GM12878 (cell line): Measurements from ENCODE around the gene TSFM. TPM values are rescaled to one million over a fixed set of nuclear protein-coding genes. Genes with fewer than 3 reads are reported as not detected.

Experiments
- ATAC-seq: fragments of 200-7000 bp; cut with Tn5 transposase; 3 replicates; pipeline ENCODE4 v1.9.1; 2020; ENCODE audit warnings: mild to moderate bottlenecking, moderate library complexity
- BruUV-seq: library from RNA; stranded (reverse); fragments of 400-500 nt; replicated peaks from 2 replicates; lab custom pipeline; 2021; lab: Mats Ljungman, UMichigan
- CTCF ChIA-PET: fragments of 300-600 bp; sonication (Branson Sonifier 250); formaldehyde crosslinking; extraction: SDS; loops from one replicate; lab custom pipeline; 2021; ENCODE audit warnings: inconsistent platforms; lab: Yijun Ruan, JAX
- POLR2A ChIA-PET: fragments of 350-600 bp; formaldehyde crosslinking; extraction: SDS; loops from one replicate; lab custom pipeline; 2021; ENCODE audit warnings: inconsistent platforms; lab: Charles Lee
- RAD21 ChIA-PET: fragments of 300-600 bp; sonication (Branson Sonifier 250); formaldehyde crosslinking; loops from one replicate; lab custom pipeline; 2023; ENCODE audit warnings: antibody characterized with exemption; ENCODE audit not compliant: unreplicated experiment; lab: Charles Lee
- SMC1A ChIA-PET: fragments of 300-600 bp; sonication (Branson Sonifier 250); formaldehyde crosslinking; loops from one replicate; lab custom pipeline; 2023; ENCODE audit not compliant: unreplicated experiment, uncharacterized antibody; lab: Charles Lee
- DNase-seq: peaks from one replicate; pipeline ENCODE4 v3.0.0-alpha.2; 2011; ENCODE audit warnings: low read depth, low spot score
- FAIRE-seq: peaks from 3 replicates; lab custom pipeline; 2011; peaks lifted over from hg19 to GRCh38; lab: Jason Lieb, UNC
- H2AFZ ChIP-seq: 2 replicates; pipeline ENCODE4 v1.6.0; 2011; ENCODE audit warnings: low read depth, low read length, control low read depth; ENCODE audit not compliant: control insufficient read depth
- H3K27ac ChIP-seq: 2 replicates; pipeline ENCODE4 v1.5.1; 2011; ENCODE audit warnings: control low read depth; ENCODE audit not compliant: control insufficient read depth, insufficient read depth
- H3K27me3 ChIP-seq, 2 experiments: replicated peaks in 1 of 2; 2 replicates each; pipeline versions ENCODE4 v1.6.0 to v1.6.1; 2011; ENCODE audit warnings: low read length in 1 of 2; ENCODE audit not compliant: control insufficient read depth in 2 of 2, insufficient read depth in 2 of 2
- H3K36me3 ChIP-seq, 2 experiments: 2 replicates each; pipeline ENCODE4 v1.5.1; 2011; ENCODE audit warnings: low read length in 1 of 2; ENCODE audit not compliant: control insufficient read depth in 2 of 2, insufficient read depth in 2 of 2
- H3K4me1 ChIP-seq: 2 replicates; pipeline ENCODE4 v1.6.1; 2011; ENCODE audit warnings: mild to moderate bottlenecking, low read length, moderate library complexity, mixed read lengths; ENCODE audit not compliant: control insufficient read depth, insufficient read depth
- H3K4me2 ChIP-seq: 2 replicates; pipeline ENCODE4 v1.6.0; 2011; ENCODE audit warnings: control low read depth; ENCODE audit not compliant: control insufficient read depth, insufficient read depth
- H3K4me3 ChIP-seq: fragments of 200-600 bp; sonication (generic); 2 replicates; pipeline ENCODE4 v1.5.1; 2016
- H3K79me2 ChIP-seq: 2 replicates; pipeline ENCODE4 v1.6.0; 2011; ENCODE audit warnings: low read length; ENCODE audit not compliant: control insufficient read depth, insufficient read depth
- H3K9ac ChIP-seq: 2 replicates; pipeline ENCODE4 v1.8.0; 2011; ENCODE audit warnings: low read length, control low read depth, mixed read lengths; ENCODE audit not compliant: control insufficient read depth, insufficient read depth
- H3K9me3 ChIP-seq: replicated peaks from 3 replicates; pipeline ENCODE4 v1.5.1; 2011; ENCODE audit warnings: mild to moderate bottlenecking, low read length; ENCODE audit not compliant: control insufficient read depth, insufficient read depth
- H4K20me1 ChIP-seq: 2 replicates; pipeline ENCODE4 v1.6.0; 2011; ENCODE audit not compliant: control insufficient read depth, insufficient read depth
- CEBPZ ChIP-seq: fragments of 150-350 bp; IDR thresholded peaks from 2 replicates; pipeline ENCODE4 v1.6.1; 2016; ENCODE audit warnings: low read depth, low read length
- CHD1 ChIP-seq: IDR thresholded peaks from 2 replicates; pipeline ENCODE4 v1.6.1; 2012; ENCODE audit warnings: low read depth, low read length, improper control_type of control experiment
- NR2F1 ChIP-seq: fragments of 450-650 bp; conservative IDR thresholded peaks from 2 replicates; pipeline ENCODE4 v1.6.1; 2017; ENCODE audit warnings: mild to moderate bottlenecking
- PBX3 ChIP-seq: IDR thresholded peaks from 2 replicates; pipeline ENCODE4 v1.6.1; 2011; ENCODE audit warnings: mild to moderate bottlenecking, low read depth, low read length, moderate library complexity; ENCODE audit not compliant: insufficient replicate concordance
- REST ChIP-seq: IDR thresholded peaks from 2 replicates; pipeline ENCODE4 v1.6.1; 2012; ENCODE audit warnings: mild to moderate bottlenecking, low read depth, low read length
- TAF1 ChIP-seq: IDR thresholded peaks from 2 replicates; pipeline ENCODE4 v1.6.1; 2011; ENCODE audit warnings: mild to moderate bottlenecking, low read depth, low read length, borderline replicate concordance
- ZNF687 ChIP-seq: fragments of 450-650 bp; IDR thresholded peaks from 2 replicates; pipeline ENCODE4 v1.6.1; 2017; ENCODE audit warnings: mild to moderate bottlenecking, moderate library complexity
- WGBS: methylation state at CpG from one replicate; pipeline ENCODE4 v1.1.6; 2016; ENCODE audit warnings: low lambda C conversion rate; ENCODE audit not compliant: insufficient replicate concordance, insufficient coverage; ENCODE audit errors: missing lambda C conversion rate; 5-methylcytosine and 5-hydroxymethylcytosine counted together
- in situ Hi-C: fragments of 300-500 bp; cut with MboI; formaldehyde crosslinking; loops from 9 replicates; pipeline ENCODE4 v1.14.3; 2018; ENCODE audit warnings: mixed read lengths
- intact Hi-C: fragments of 100-400 bp; cut with micrococcal nuclease; formaldehyde crosslinking; loops from one replicate; pipeline ENCODE4 v1.14.2; 2022; ENCODE audit not compliant: unreplicated experiment
- polyA plus RNA-seq, 11 experiments: library from polyadenylated mRNA; depleted of rRNA in 4 of 11; unstranded in 6 of 11; stranded (reverse) in 5 of 11; fragments of >200 nt; fragmentation: Nextera tagmentation in 4 of 11; fragmentation: Illumina TruSeq in 1 of 11; extraction: Ambion mirVana in 4 of 11; extraction: Trizol in 1 of 11; gene quantifications; 1 replicate in 1 of 11; 2 replicates in 10 of 11; pipeline versions ENCODE4 v1.2.1 to v1.2.3, GENCODE V29; 2011 to 2016; ENCODE audit warnings: inconsistent platforms in 2 of 11, missing spikeins in 2 of 11, low read depth in 1 of 11
- total RNA-seq, 4 experiments: library from RNA; depleted of rRNA in 3 of 4; stranded (reverse); fragments of >200 nt in 3 of 4; fragmentation: Illumina TruSeq in 1 of 4; extraction: Trizol in 1 of 4; gene quantifications; 2 replicates each; pipeline versions ENCODE4 v1.2.1 to v1.2.3, GENCODE V29; 2013 to 2021

Gene TSFM
- total and polyA plus RNA-seq, 10 of the 15 experiments (the other 5 are each of a cell fraction or from before 2014, with no cell fraction given) = 36.7 to 132 (median 45.6) TPM

DNA sequence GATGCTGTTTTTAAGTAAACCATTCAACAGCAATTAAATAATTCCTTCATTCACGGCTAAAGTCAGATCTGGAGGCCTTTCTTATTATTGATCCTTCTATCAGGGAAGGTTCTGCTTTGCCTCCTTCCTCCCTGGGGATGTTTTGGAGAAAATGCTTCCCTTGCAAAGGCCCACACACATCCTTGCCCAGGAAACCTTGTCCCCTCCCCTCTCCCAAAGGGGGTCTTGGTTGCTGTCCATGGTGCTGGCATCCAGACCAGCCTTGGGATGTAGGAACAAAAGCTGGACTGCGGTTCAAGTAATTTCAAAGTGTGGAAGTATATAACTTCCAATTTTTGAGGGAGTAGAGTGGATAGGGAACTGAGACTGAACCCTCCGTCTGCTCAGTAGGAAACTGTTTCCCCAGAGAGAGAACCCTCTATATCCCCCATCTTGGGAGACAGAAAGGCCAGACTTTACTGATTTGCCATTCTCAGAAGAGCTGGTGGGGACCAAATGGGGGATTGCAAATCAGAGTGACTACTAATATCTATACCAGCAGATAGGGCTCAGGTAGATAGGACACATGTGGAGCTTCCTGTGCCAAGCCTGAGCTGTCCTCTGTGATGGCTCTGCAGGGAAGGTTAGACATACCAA lies 22.1 kb upstream of the TSFM start:
- H3K27ac ChIP-seq = no peak overlapping the region
- H3K79me2 ChIP-seq = no peaks in the 10 kb centered on the region
- peaks cover 17% of the 10 kb centered on the region; the same call in 1 of the 2 replicates for H3K4me1 ChIP-seq
- H3K9me3 ChIP-seq = no peaks in the 10 kb centered on the region; the same call in 2 of the 3 replicates
- H3K4me3 ChIP-seq = no peak overlapping the region
- ChIA-PET SMC1A (interaction anchor here (1.0 kb wide), 1 partner anchor 13 kb away, joined by 3 read pairs; no protein-coding TSS in a partner anchor), POLR2A (no interaction called here), RAD21 (interaction anchor here (1.5 kb wide), 1 partner anchor 177 kb away, joined by 4 read pairs; no protein-coding TSS in a partner anchor), CTCF (interaction anchor here (0.5 to 2.0 kb wide), 5 partner anchors 12 to 173 kb away, joined by 3 to 9 read pairs (median 5); partner anchors contain the start of genes AVIL, EEF1AKMT3 and METTL1)
- BruUV-seq = no TSS peak
- in situ Hi-C loops (no loop called here), intact Hi-C loops (no loop called here)
- peaks cover 4 to 12% of the 10 kb centered on the region in 2 experiments; a peak in 2 of 4 replicates for H3K27me3 ChIP-seq
- H3K4me2 ChIP-seq = no peak overlapping the region
- peak; percentile 87 for TF ChIP-seq REST
- TF ChIP-seq TAF1 = no peak
- no peak for TF ChIP-seq NR2F1
- no peak for TF ChIP-seq CHD1
- TF ChIP-seq ZNF687 = no peak
- TF ChIP-seq PBX3 = no peak
- TF ChIP-seq CEBPZ = no peak
- no peak for ATAC-seq
- no peak for DNase-seq
- FAIRE-seq = no peak
- H2AFZ ChIP-seq = no peak overlapping the region
- no peak overlapping the region for H3K9ac ChIP-seq
- 85% methylated on average over 3 of the region's 3 CpGs for WGBS
- H3K36me3 ChIP-seq = peaks cover 0 to 3% of the 10 kb centered on the region in 2 experiments; a peak in 2 of 4 replicates
- no peaks in the 10 kb centered on the region; the same call in 1 of the 2 replicates for H4K20me1 ChIP-seq
